GM13976 (cell line): Measurements from ENCODE around the gene CMTM7.
"Not testable (repeated sequence)": the region's sequence is repeated elsewhere in the genome, so short reads cannot be mapped to it uniquely, and the experiment has no call there.

Experiments used
- DNase-seq: peaks from one replicate; pipeline ENCODE4 v3.0.0; 2012; ENCODE audit warnings: low spot score
- CTCF ChIP-seq: IDR thresholded peaks from 2 replicates; pipeline ENCODE4 v1.5.1; 2012; ENCODE audit warnings: borderline replicate concordance, mild to moderate bottlenecking; ENCODE audit not compliant: insufficient read depth; ENCODE audit errors: extremely low read depth, missing control alignments, control extremely low read depth
- in situ Hi-C: fragments of 300-500 bp; cut with MboI; formaldehyde crosslinking; loops from one replicate; pipeline ENCODE4 v1.12.0; 2022; ENCODE audit warnings: low sequenced_read_pairs, mixed read lengths, inconsistent platforms; ENCODE audit not compliant: unreplicated experiment

The CMTM7 gene

GRCh38 chr3:32435911-32436815, 44.5 kb downstream of the CMTM7 start:
- in situ Hi-C loops, result no loop called here
- no peak for TF ChIP-seq CTCF
- no peak for DNase-seq

GRCh38 chr3:32436816-32437189, 45.1 kb downstream of the CMTM7 start:
- in situ Hi-C loops, result no loop called here
- DNase-seq, result no peak
- no peak for TF ChIP-seq CTCF

GRCh38 chr3:32437896-32438295, 46.2 kb downstream of the CMTM7 start:
- in situ Hi-C loops, result no loop called here
- DNase-seq, result no peak
- TF ChIP-seq CTCF, result no peak

GRCh38 chr3:32438596-32439344, 47.1 kb downstream of the CMTM7 start:
- TF ChIP-seq CTCF, result no peak

GRCh38 chr3:32439421-32439820, 47.8 kb downstream of the CMTM7 start:
- DNase-seq, in situ Hi-C loops: not testable (repeated sequence)

More at GRCh38 chr3:32438596-32439344, 47.1 kb downstream of the CMTM7 start:
- peak; percentile 81 for DNase-seq
- in situ Hi-C loops, result no loop called here

GRCh38 chr3:32440611-32441350, 49.1 kb downstream of the CMTM7 start:
- DNase-seq, result no peak
- in situ Hi-C loops, result no loop called here
- no peak for TF ChIP-seq CTCF
